OCI-LY1 (cell line): ENCODE results near the gene MBD5.

ENCODE experiments used
- H2AFZ ChIP-seq: fragments of 200-600 bp; sonication (generic), shearing (Covaris generic); 2 replicates; pipeline ENCODE4 v1.6.0; 2014; ENCODE audit warnings: antibody characterized with exemption, mild to moderate bottlenecking, low read length
- H3F3A ChIP-seq: fragments of 200-600 bp; sonication (generic), shearing (Covaris generic); 2 replicates; pipeline ENCODE4 v1.6.0; 2014; ENCODE audit warnings: mild to moderate bottlenecking, antibody characterized with exemption, low read length, moderate library complexity; ENCODE audit not compliant: insufficient read depth
- H3K27ac ChIP-seq: fragments of 200-600 bp; sonication (generic); 2 replicates; pipeline ENCODE4 v1.5.1; 2014; ENCODE audit warnings: low read length, mixed run types, mild to moderate bottlenecking, low read depth; ENCODE audit not compliant: poor library complexity, severe bottlenecking
- H3K27me3 ChIP-seq: fragments of 200-600 bp; sonication (generic); 2 replicates; pipeline ENCODE4 v1.6.0; 2014; ENCODE audit warnings: antibody characterized with exemption, mild to moderate bottlenecking, low read length, moderate library complexity; ENCODE audit not compliant: insufficient read depth
- H3K36me3 ChIP-seq: fragments of 200-600 bp; sonication (generic); 2 replicates; pipeline ENCODE4 v1.6.1; 2014; ENCODE audit warnings: mild to moderate bottlenecking, antibody characterized with exemption, low read length, moderate library complexity, mixed read lengths; ENCODE audit not compliant: insufficient read depth
- H3K4me1 ChIP-seq: fragments of 200-600 bp; sonication (generic); 2 replicates; pipeline ENCODE4 v1.5.1; 2014; ENCODE audit warnings: mild to moderate bottlenecking, low read length, moderate library complexity; ENCODE audit not compliant: insufficient read depth, severe bottlenecking
- H3K4me2 ChIP-seq: fragments of 200-600 bp; sonication (generic), shearing (Covaris generic); 2 replicates; pipeline ENCODE4 v1.6.1; 2014; ENCODE audit warnings: low read length
- H3K4me3 ChIP-seq: fragments of 200-600 bp; sonication (generic); 2 replicates; pipeline ENCODE4 v1.5.1; 2014; ENCODE audit warnings: low read length, low read depth, mild to moderate bottlenecking, mixed read lengths; ENCODE audit not compliant: poor library complexity, severe bottlenecking
- H3K79me2 ChIP-seq: fragments of 200-600 bp; shearing (Covaris generic); 2 replicates; pipeline ENCODE4 v1.6.1; 2016; ENCODE audit warnings: mixed run types, low read length, mixed read lengths; ENCODE audit not compliant: insufficient read depth
- H3K9ac ChIP-seq: fragments of 200-600 bp; sonication (generic), shearing (Covaris generic); 2 replicates; pipeline ENCODE4 v1.6.1; 2014; ENCODE audit warnings: mild to moderate bottlenecking, low read length, mixed read lengths
- H3K9me2 ChIP-seq: fragments of 200-600 bp; sonication (generic), shearing (Covaris generic); 2 replicates; pipeline ENCODE4 v1.6.1; 2014; ENCODE audit warnings: low read depth, mild to moderate bottlenecking, low read length, mixed read lengths
- H3K9me3 ChIP-seq: fragments of 200-600 bp; shearing (Covaris generic); 2 replicates; pipeline ENCODE4 v1.6.1; 2014; ENCODE audit warnings: low read length, mixed read lengths
- H4K20me1 ChIP-seq: fragments of 200-600 bp; sonication (generic), shearing (Covaris generic); 2 replicates; pipeline ENCODE4 v1.6.0; 2016; ENCODE audit warnings: mild to moderate bottlenecking, low read length; ENCODE audit not compliant: insufficient read depth
- EZH2 ChIP-seq: fragments of 200-600 bp; sonication (generic), shearing (Covaris generic); IDR thresholded peaks from 2 replicates; pipeline ENCODE4 v1.8.0; 2017; ENCODE audit warnings: borderline replicate concordance, mixed run types, mild to moderate bottlenecking, antibody characterized with exemption, low read length, moderate library complexity, mixed read lengths
- TF ChIP-seq, protein P1 (sequence below): fragments of 200-600 bp; sonication (generic), shearing (Covaris generic); IDR thresholded peaks from 2 replicates; pipeline ENCODE4 v1.5.1; 2017; ENCODE audit warnings: mild to moderate bottlenecking, antibody characterized with exemption, low read length, moderate library complexity, mixed read lengths

Gene MBD5

DNA sequence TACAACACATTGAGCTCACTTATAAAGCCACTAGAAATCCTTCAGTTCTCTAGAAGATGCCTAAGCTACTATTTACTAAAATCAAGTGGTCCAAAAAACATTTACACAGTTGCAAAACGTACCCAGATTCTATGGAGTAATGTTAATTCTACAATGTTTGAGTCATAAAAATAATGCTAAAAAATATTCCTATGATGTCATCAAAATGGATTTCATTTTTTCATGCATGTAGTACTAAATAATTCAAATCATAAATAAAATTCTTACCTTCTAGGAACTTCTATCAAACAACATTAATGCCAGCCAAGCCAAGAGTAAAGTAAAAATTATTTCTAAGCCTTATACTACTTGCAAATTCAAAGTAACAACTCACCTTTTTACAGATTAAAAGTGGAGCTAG lies 454.7 kb downstream of the MBD5 start:
- Histone ChIP-seq H3K4me2 (no peak overlapping the region), H4K20me1 (no peaks in the 10 kb centered on the region), H3K27ac (no peak overlapping the region), H3K4me3 (no peak overlapping the region), H3K79me2 (no peaks in the 10 kb centered on the region), H3K4me1 (no peaks in the 10 kb centered on the region), H3K9me3 (no peaks in the 10 kb centered on the region), H3K9me2 (no peaks in the 10 kb centered on the region), H3F3A (no peaks in the 10 kb centered on the region), H3K9ac (no peak overlapping the region), H3K36me3 (no peaks in the 10 kb centered on the region), H3K27me3 (no peaks in the 10 kb centered on the region), H2AFZ (no peak overlapping the region)
- TF ChIP-seq EZH2, result no peak
- TF ChIP-seq, protein P1, sequence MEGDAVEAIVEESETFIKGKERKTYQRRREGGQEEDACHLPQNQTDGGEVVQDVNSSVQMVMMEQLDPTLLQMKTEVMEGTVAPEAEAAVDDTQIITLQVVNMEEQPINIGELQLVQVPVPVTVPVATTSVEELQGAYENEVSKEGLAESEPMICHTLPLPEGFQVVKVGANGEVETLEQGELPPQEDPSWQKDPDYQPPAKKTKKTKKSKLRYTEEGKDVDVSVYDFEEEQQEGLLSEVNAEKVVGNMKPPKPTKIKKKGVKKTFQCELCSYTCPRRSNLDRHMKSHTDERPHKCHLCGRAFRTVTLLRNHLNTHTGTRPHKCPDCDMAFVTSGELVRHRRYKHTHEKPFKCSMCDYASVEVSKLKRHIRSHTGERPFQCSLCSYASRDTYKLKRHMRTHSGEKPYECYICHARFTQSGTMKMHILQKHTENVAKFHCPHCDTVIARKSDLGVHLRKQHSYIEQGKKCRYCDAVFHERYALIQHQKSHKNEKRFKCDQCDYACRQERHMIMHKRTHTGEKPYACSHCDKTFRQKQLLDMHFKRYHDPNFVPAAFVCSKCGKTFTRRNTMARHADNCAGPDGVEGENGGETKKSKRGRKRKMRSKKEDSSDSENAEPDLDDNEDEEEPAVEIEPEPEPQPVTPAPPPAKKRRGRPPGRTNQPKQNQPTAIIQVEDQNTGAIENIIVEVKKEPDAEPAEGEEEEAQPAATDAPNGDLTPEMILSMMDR, result no peak

DNA sequence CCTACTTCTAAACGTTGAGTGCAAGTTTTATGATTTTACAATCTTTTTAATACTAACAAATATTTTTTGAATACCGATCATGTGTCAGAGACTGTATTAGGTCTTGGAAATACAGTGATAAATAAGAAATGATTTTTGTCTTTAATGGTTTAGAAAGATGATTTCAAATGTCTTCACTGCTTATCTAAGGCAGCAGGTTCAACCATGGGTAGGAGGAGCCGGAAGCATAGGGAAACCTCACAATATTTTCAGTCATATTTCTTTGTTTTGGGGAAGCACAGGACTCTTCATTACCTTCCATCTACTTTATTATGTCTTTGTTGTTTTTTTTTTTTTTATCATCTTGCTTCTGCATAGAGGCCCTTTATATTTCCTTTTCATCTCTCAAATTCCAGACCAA lies 458.5 kb downstream of the MBD5 start:
- Histone ChIP-seq H3K9me3 (no peaks in the 10 kb centered on the region), H3K4me2 (no peak overlapping the region), H3K79me2 (no peaks in the 10 kb centered on the region), H3F3A (no peaks in the 10 kb centered on the region), H3K9me2 (no peaks in the 10 kb centered on the region), H3K27ac (no peak overlapping the region), H4K20me1 (no peaks in the 10 kb centered on the region), H3K9ac (no peak overlapping the region), H2AFZ (no peak overlapping the region), H3K4me3 (no peak overlapping the region), H3K4me1 (no peaks in the 10 kb centered on the region), H3K27me3 (no peaks in the 10 kb centered on the region), H3K36me3 (no peaks in the 10 kb centered on the region)
- no peak for TF ChIP-seq EZH2
- TF ChIP-seq, protein P1, result no peak

DNA sequence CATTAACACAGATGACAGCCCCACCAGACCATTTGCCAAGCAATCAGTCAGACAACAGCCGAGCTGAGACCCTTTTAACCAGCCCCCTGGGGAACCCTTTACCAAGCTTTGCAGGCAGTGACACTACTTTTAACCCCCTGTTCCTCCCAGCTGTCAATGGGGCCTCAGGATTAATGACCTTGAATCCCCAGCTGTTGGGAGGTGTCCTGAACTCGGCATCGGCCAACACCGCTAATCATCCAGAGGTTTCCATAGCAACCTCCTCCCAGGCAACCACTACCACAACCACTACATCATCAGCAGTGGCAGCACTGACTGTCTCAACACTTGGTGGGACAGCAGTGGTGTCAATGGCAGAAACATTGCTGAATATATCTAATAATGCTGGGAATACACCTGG lies 462.8 kb downstream of the MBD5 start:
- Histone ChIP-seq H3K27me3 (no peaks in the 10 kb centered on the region), H3K4me3 (no peak overlapping the region), H2AFZ (no peak overlapping the region), H3F3A (no peaks in the 10 kb centered on the region), H3K9ac (no peak overlapping the region), H3K9me3 (no peaks in the 10 kb centered on the region), H3K4me2 (no peak overlapping the region), H3K4me1 (no peaks in the 10 kb centered on the region), H3K36me3 (no peaks in the 10 kb centered on the region), H3K9me2 (no peaks in the 10 kb centered on the region), H4K20me1 (no peaks in the 10 kb centered on the region), H3K79me2 (no peaks in the 10 kb centered on the region), H3K27ac (no peak overlapping the region)
- TF ChIP-seq, protein P1, result no peak
- no peak for TF ChIP-seq EZH2
